ENCODE measurements around the gene PKD1L1. TPM values are rescaled to one million over a fixed set of nuclear protein-coding genes. Genes with fewer than 3 reads are reported as not detected.

The PKD1L1 gene
- polyA plus RNA-seq, 2 of the 4 experiments (the other 2 are of a cell fraction): 0.21 TPM

DNA sequence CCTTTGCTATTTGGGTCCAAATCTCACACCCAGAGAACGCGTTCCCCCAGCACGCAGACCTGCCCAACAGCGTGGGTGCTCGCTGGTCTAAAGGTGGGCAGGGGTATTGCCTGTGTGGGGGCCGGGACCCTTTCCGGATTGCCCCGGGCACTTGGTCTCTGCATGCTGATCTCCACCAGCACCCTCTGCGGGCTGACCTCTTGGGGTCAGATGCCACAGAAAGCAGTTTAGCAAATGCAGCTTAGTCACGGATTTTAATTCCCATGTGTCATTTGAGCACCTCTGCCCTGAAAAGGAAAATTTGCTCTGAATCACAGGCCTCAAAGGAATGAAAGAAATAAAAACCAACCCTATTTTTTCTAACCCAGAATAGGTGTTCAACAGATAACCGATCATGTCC lies 46.7 kb downstream of the PKD1L1 start:
- ChIA-PET CTCF (no interaction called here), POLR2A (no interaction called here)
- 75% methylated on average over 11 of the region's 11 CpGs for WGBS (ENCODE audit: missing lambda C conversion rate)
- FAIRE-seq: no peak
- DNase-seq (ENCODE audit: low read depth in 1 of 2, low spot score in 1 of 2): no peak
- no peak overlapping the region for H3K4me3 ChIP-seq
- H3K4me2 ChIP-seq: no peak overlapping the region
- no peak for ATAC-seq
- no peaks in the 10 kb centered on the region for H3K9me3 ChIP-seq
- no peak for TF ChIP-seq POLR2A (IDR thresholded peaks at IDR 0.05; ENCODE audit: low read length)
- TF ChIP-seq, protein P1, sequence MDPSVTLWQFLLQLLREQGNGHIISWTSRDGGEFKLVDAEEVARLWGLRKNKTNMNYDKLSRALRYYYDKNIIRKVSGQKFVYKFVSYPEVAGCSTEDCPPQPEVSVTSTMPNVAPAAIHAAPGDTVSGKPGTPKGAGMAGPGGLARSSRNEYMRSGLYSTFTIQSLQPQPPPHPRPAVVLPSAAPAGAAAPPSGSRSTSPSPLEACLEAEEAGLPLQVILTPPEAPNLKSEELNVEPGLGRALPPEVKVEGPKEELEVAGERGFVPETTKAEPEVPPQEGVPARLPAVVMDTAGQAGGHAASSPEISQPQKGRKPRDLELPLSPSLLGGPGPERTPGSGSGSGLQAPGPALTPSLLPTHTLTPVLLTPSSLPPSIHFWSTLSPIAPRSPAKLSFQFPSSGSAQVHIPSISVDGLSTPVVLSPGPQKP (IDR thresholded peaks at IDR 0.05; ENCODE audit: low read depth, low read length): no peak
- TF ChIP-seq CHD4 (IDR thresholded peaks at IDR 0.05; ENCODE audit: borderline replicate concordance): no peak
- TF ChIP-seq HOXB13 (CRISPR knock-in tag; IDR thresholded peaks at IDR 0.05; ENCODE audit: low read depth): no peak
- no peak for TF ChIP-seq KDM1A (IDR thresholded peaks at IDR 0.05; ENCODE audit: low read depth)
- no peak for TF ChIP-seq ESRRA (IDR thresholded peaks at IDR 0.05; ENCODE audit: borderline replicate concordance, low read length)
- no peak for TF ChIP-seq SREBF2 (IDR thresholded peaks at IDR 0.05)
- TF ChIP-seq EP300 (IDR thresholded peaks at IDR 0.05): no peak
- TF ChIP-seq CHD2 (IDR thresholded peaks at IDR 0.05; ENCODE audit: low read length, partially characterized antibody): no peak
- TF ChIP-seq TP53 (CRISPR knock-in tag; IDR thresholded peaks at IDR 0.05): no peak
- no peak for TF ChIP-seq HEYL (CRISPR knock-in tag; IDR thresholded peaks at IDR 0.05)
- TF ChIP-seq FOSL2 (IDR thresholded peaks at IDR 0.05): no peak
- no peak for TF ChIP-seq FOSL2 (CRISPR knock-in tag; IDR thresholded peaks at IDR 0.05)
- no peak for TF ChIP-seq HDAC2 (IDR thresholded peaks at IDR 0.05)
- no peak for TF ChIP-seq NR3C1 (IDR thresholded peaks at IDR 0.05)
- TF ChIP-seq, protein P2, sequence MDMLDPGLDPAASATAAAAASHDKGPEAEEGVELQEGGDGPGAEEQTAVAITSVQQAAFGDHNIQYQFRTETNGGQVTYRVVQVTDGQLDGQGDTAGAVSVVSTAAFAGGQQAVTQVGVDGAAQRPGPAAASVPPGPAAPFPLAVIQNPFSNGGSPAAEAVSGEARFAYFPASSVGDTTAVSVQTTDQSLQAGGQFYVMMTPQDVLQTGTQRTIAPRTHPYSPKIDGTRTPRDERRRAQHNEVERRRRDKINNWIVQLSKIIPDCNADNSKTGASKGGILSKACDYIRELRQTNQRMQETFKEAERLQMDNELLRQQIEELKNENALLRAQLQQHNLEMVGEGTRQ (IDR thresholded peaks at IDR 0.05): no peak
- no peak for TF ChIP-seq PHF8 (IDR thresholded peaks at IDR 0.05; ENCODE audit: borderline replicate concordance, low read depth)
- TF ChIP-seq CBX2 (IDR thresholded peaks at IDR 0.05; ENCODE audit: borderline replicate concordance, low read depth): no peak
- TF ChIP-seq KDM5A (IDR thresholded peaks at IDR 0.05): no peak
- TF ChIP-seq, protein P3, sequence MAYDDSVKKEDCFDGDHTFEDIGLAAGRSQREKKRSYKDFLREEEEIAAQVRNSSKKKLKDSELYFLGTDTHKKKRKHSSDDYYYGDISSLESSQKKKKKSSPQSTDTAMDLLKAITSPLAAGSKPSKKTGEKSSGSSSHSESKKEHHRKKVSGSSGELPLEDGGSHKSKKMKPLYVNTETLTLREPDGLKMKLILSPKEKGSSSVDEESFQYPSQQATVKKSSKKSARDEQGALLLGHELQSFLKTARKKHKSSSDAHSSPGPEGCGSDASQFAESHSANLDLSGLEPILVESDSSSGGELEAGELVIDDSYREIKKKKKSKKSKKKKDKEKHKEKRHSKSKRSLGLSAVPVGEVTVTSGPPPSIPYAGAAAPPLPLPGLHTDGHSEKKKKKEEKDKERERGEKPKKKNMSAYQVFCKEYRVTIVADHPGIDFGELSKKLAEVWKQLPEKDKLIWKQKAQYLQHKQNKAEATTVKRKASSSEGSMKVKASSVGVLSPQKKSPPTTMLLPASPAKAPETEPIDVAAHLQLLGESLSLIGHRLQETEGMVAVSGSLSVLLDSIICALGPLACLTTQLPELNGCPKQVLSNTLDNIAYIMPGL (CRISPR knock-in tag; IDR thresholded peaks at IDR 0.05; ENCODE audit: borderline replicate concordance): no peak
- no peaks in the 10 kb centered on the region for H3K4me1 ChIP-seq
- no peak overlapping the region for H3K27ac ChIP-seq

DNA sequence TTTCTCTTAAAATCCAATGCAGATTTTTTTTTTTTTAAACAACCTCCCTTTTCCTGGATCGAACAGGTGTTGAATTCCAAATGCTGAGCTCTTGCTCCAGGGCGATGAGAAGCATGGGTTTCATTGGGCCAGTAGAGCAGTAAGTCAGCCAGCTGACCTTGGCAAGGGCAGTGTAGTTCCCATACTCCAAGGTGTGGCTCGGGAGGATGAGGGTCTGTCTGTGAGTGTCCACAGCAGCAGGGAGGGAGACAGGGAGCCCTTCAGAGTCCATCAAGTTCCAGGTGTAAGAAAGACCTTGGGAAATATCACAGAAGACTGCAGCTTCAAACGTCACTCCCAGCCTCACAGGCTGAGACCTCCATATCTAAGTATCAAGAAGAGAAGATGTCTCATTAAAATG lies 50.4 kb downstream of the PKD1L1 start:
- no peak overlapping the region for H3K4me3 ChIP-seq
- FAIRE-seq (no peak), DNase-seq (ENCODE audit: low read depth in 1 of 2, low spot score in 1 of 2) (no peak), ATAC-seq (no peak)
- H3K9me3 ChIP-seq: no peaks in the 10 kb centered on the region
- H3K4me1 ChIP-seq: no peaks in the 10 kb centered on the region
- CTCF ChIA-PET: interaction anchor here (0.7 to 1.7 kb wide), 4 partner anchors 10 to 632 kb away, joined by 3 to 7 read pairs (median 3); no protein-coding TSS in a partner anchor
- no peak overlapping the region for H3K27ac ChIP-seq
- TF ChIP-seq EP300 (IDR thresholded peaks at IDR 0.05): no peak
- TF ChIP-seq HEYL (CRISPR knock-in tag; IDR thresholded peaks at IDR 0.05): no peak
- no peak for TF ChIP-seq ESRRA (IDR thresholded peaks at IDR 0.05; ENCODE audit: borderline replicate concordance, low read length)
- no peak for TF ChIP-seq CHD2 (IDR thresholded peaks at IDR 0.05; ENCODE audit: low read length, partially characterized antibody)
- WGBS (ENCODE audit: missing lambda C conversion rate): 72% methylated on average over 4 of the region's 4 CpGs
- H3K4me2 ChIP-seq: no peak overlapping the region
- POLR2A ChIA-PET: no interaction called here

DNA sequence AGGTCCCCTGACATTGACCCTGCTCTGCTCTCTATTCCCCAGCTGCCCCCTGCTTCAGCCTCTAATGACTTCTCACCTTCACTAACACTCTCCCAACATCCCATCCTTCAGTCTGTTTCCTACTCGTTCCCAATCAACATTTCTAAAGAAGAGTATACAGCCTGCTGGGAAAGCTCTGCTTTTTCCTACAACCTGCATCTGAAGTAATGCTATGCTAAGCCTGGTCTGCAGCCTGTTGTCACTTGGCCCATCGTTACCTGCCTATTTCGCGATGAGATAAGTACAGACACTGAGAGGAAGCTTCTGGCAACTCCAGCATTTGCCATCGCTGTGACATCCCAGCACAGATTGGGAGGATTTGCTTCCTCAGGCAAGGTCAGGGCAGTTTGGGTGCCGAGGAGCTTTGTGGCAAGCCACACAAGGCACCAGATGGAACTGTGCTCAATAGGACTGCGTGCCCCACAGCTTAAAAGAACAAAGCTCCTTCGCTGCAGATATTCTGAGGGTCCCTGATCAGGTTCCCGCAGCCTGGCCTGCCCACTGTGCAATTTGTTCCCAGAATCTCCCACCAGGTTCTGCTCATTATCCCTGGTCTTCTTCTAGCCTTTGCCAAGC lies 51.4 kb downstream of the PKD1L1 start:
- DNase-seq (ENCODE audit: low read depth in 1 of 2, low spot score in 1 of 2): no peak
- POLR2A ChIA-PET: no interaction called here
- Histone ChIP-seq H3K9me3 (no peaks in the 10 kb centered on the region), H3K27ac (no peak overlapping the region), H3K4me3 (no peak overlapping the region), H3K4me2 (no peak overlapping the region), H3K4me1 (no peaks in the 10 kb centered on the region)
- TF ChIP-seq RNF2 (IDR thresholded peaks at IDR 0.05; ENCODE audit: borderline replicate concordance, low read depth): no peak
- no peak for FAIRE-seq
- CTCF ChIA-PET: interaction anchor here (0.7 to 1.7 kb wide), 4 partner anchors 11 to 631 kb away, joined by 3 to 7 read pairs (median 3); no protein-coding TSS in a partner anchor
- ATAC-seq: no peak
- WGBS (ENCODE audit: missing lambda C conversion rate): 71% methylated on average over 9 of the region's 9 CpGs
